Mesothelial cell of epicardium (in vitro differentiated cells): Measurements from ENCODE around the gene INPP4B. TPM values are rescaled to one million over a fixed set of nuclear protein-coding genes. Genes with fewer than 3 reads are reported as not detected.

Experiments used
- DNase-seq, 2 experiments: peaks; one replicate each; pipeline ENCODE4 v3.0.0; 2021; ENCODE audit warnings: low spot score in 2 of 2; ENCODE audit not compliant: unreplicated experiment in 2 of 2
- H3K27ac Mint-ChIP-seq: 2 replicates; pipeline ENCODE4 v1.8.0; 2021; ENCODE audit warnings: mixed read lengths
- H3K27me3 Mint-ChIP-seq: 2 replicates; pipeline ENCODE4 v1.8.0; 2021; ENCODE audit warnings: low read depth, mixed read lengths
- H3K36me3 Mint-ChIP-seq: 2 replicates; pipeline ENCODE4 v1.8.0; 2021; ENCODE audit warnings: mixed read lengths
- H3K4me1 Mint-ChIP-seq: 2 replicates; pipeline ENCODE4 v1.8.0; 2021; ENCODE audit warnings: mixed read lengths
- H3K4me3 Mint-ChIP-seq: 2 replicates; pipeline ENCODE4 v1.8.0; 2021; ENCODE audit warnings: mild to moderate bottlenecking, moderate library complexity, mixed read lengths
- H3K9me3 Mint-ChIP-seq: 2 replicates; pipeline ENCODE4 v1.8.0; 2021; ENCODE audit warnings: mixed read lengths
- total RNA-seq: library from RNA; stranded (reverse); gene quantifications from 3 replicates; pipeline ENCODE4 v1.2.1, GENCODE V29; 2021
- TF ChIP-seq, protein P1 (sequence below): fragments of 200-600 bp; sonication (generic); IDR thresholded peaks from one replicate; pipeline ENCODE4 v1.5.0; 2021; ENCODE audit warnings: antibody characterized with exemption; ENCODE audit not compliant: unreplicated experiment

Gene INPP4B
- total RNA-seq, 1 donor from 2014 or later: 35.4 TPM

DNA sequence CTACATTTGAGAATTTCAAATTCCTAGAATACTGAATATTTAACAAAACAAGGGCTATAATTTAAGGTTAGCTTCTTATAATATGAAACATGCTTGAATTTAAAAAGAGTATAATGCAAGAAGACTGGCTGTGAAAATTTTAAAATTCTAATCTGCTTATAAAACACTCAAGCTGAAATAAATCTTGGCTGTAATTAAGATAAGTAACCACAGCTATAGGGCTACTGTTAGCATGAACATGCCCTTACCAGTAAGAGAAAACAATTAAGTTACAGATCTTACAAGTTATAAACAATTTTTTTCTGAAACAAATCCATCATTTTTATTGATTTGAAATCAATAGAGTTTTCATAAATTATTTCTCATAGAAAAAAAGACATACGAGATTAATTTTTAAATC is 148.2 kb downstream of the INPP4B start:
- no peak overlapping the region for H3K27ac Mint-ChIP-seq
- TF ChIP-seq, protein P1, sequence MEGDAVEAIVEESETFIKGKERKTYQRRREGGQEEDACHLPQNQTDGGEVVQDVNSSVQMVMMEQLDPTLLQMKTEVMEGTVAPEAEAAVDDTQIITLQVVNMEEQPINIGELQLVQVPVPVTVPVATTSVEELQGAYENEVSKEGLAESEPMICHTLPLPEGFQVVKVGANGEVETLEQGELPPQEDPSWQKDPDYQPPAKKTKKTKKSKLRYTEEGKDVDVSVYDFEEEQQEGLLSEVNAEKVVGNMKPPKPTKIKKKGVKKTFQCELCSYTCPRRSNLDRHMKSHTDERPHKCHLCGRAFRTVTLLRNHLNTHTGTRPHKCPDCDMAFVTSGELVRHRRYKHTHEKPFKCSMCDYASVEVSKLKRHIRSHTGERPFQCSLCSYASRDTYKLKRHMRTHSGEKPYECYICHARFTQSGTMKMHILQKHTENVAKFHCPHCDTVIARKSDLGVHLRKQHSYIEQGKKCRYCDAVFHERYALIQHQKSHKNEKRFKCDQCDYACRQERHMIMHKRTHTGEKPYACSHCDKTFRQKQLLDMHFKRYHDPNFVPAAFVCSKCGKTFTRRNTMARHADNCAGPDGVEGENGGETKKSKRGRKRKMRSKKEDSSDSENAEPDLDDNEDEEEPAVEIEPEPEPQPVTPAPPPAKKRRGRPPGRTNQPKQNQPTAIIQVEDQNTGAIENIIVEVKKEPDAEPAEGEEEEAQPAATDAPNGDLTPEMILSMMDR: no peak
- no peaks in the 10 kb centered on the region for H3K9me3 Mint-ChIP-seq
- no peaks in the 10 kb centered on the region for H3K36me3 Mint-ChIP-seq
- H3K4me3 Mint-ChIP-seq: no peak overlapping the region
- no peak for DNase-seq
- H3K4me1 Mint-ChIP-seq: no peaks in the 10 kb centered on the region
- H3K27me3 Mint-ChIP-seq: no peaks in the 10 kb centered on the region

DNA sequence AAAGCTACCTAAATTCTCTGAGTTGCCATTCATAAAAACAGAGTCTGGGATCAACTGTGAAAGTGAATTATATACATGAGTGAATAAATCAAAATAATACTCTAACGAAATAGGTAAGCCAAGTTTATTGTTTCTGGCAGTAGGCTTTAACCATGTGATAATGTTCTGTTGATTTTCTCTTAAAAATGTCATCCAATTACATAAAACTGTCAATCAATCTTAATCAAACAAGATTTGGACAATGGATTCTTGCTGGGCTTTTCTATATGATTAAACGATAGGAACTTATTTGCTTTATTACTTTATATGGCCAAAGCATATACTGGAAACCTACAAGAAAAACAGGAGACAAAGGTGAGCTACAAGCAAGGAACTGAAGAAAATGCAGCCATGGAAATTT is 148.8 kb downstream of the INPP4B start:
- DNase-seq: no peak
- no peaks in the 10 kb centered on the region for H3K36me3 Mint-ChIP-seq
- TF ChIP-seq, protein P1: no peak
- no peaks in the 10 kb centered on the region for H3K9me3 Mint-ChIP-seq
- no peaks in the 10 kb centered on the region for H3K4me1 Mint-ChIP-seq
- no peak overlapping the region for H3K27ac Mint-ChIP-seq
- no peak overlapping the region for H3K4me3 Mint-ChIP-seq
- H3K27me3 Mint-ChIP-seq: no peaks in the 10 kb centered on the region

DNA sequence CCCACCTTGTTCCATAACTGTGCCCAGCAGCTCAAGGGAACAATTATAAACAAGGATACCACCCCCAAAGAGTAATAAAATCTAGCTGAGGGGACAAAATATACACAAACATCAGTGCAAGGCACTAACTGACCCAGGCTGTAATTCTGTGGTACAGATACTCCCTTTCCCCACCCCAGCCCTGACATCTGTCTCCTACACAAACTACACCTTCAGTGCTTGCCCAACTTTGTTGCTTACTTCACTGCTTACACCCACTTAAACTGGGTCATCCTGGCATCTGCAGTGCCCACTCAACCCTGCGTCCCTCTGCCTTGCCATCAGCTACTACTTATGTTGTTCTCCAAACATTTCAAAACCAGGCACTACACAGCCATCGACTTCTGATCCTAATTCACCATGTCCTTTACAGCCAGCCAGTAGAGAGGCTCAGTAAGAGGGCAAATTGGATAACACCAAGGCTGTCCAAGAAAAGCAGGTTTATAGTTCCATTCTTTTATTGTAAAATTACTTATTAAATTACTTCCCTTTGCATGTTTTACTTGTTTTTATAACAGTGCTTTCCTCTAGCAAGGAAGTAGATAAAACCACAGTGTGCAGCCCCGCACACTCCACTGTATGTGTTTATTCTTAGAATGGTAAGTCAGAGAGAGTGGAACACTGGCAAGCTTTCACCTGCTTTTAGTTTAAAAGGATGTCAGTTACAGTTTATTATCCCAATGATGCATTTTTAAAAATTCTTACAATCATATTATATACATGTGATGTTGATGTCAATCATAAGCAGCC is 149.6 kb downstream of the INPP4B start:
- no peak for DNase-seq
- H3K36me3 Mint-ChIP-seq: no peaks in the 10 kb centered on the region
- no peak overlapping the region for H3K27ac Mint-ChIP-seq
- no peaks in the 10 kb centered on the region for H3K9me3 Mint-ChIP-seq
- no peak overlapping the region for H3K4me3 Mint-ChIP-seq
- H3K4me1 Mint-ChIP-seq: no peaks in the 10 kb centered on the region
- TF ChIP-seq, protein P1: no peak
- H3K27me3 Mint-ChIP-seq: no peaks in the 10 kb centered on the region

DNA sequence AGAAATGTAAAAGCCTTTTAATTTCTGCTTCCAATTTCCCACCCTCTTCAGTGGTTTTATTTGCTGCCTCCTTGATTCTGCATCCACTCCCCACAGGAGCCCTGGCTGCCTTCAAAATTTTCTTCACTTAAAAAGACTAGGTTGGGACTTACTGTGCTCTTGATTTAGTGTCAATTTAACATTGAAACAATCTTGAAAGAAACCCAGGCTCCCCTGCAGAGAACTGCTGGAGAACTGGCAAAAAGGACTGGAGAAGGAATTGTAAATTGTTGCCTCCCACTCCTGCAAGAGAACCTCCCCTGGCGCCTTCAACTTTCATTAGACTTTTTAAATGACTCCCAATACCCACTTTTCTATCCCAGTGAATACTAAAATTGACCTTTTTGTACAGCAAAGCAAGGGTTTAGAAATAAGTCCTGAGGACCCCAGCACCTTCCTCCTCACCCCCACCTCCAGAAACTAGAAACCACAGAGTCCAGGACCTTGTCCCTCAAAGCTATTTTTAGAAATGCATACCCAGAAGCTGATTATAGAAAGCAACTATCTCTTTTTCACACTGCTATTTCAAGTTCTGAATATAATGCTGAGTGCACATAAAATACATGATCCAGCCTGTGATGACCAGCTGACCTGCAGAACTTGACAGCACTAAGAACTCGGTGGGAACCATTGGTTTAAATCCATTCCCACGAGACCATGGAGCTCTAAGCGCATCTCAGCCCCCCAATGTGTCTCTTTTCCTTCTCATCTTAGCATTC is 155.5 kb downstream of the INPP4B start:
- H3K4me1 Mint-ChIP-seq: no peaks in the 10 kb centered on the region
- TF ChIP-seq, protein P1: no peak
- no peak overlapping the region for H3K4me3 Mint-ChIP-seq

DNA sequence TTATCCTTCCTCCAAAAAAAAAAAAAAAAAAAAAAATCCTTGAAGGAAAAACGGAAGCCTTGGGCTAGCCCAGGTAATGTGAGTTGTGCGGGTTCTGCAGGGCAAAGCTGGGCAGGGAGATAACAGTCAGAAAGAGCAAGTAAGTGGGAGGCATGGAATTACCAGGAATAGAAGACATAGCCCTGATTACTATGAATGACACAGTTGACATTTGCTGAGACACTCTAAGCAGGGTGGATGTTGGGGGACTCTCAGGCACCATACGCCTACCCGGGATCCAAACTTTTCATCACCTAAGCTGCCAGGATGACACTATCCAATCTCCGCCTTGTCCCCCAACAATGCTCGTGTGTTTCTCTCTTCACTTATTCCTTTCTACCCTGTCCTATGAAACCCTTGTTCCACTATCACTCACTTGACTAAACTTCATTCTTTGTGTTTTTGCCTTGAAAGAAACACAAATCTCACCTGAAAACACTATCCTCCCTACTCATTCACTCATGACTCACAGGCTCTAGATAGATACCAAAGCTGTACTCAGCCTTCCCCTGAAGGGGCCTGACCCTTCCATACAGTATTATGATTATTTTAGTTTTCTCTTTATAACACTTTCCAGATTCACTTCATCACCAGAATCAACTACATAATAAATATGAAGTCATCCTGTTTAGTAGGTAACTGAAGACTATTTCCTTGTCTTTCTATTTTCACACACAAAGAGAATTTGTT is 158.4 kb downstream of the INPP4B start:
- Mint-ChIP-seq H3K9me3 (no peaks in the 10 kb centered on the region), H3K4me1 (no peaks in the 10 kb centered on the region), H3K4me3 (no peak overlapping the region), H3K27me3 (no peaks in the 10 kb centered on the region), H3K27ac (no peak overlapping the region), H3K36me3 (no peaks in the 10 kb centered on the region)
- TF ChIP-seq, protein P1: no peak
- no peak for DNase-seq

More for the DNA sequence above, 155.5 kb downstream of the INPP4B start:
- Mint-ChIP-seq H3K27ac (no peak overlapping the region), H3K27me3 (no peaks in the 10 kb centered on the region), H3K36me3 (no peaks in the 10 kb centered on the region), H3K9me3 (no peaks in the 10 kb centered on the region)
- DNase-seq: no peak
